WI38 (cell line): Measurements from ENCODE around the gene PPFIBP1.
A peak's percentile ranks its signal among the peaks of the same experiment; 100 is the strongest.
"Not testable (repeated sequence)": the region's sequence is repeated elsewhere in the genome, so short reads cannot be mapped to it uniquely, and the experiment has no call there.

Experiments used
- H3K4me3 ChIP-seq: 2 replicates; pipeline ENCODE4 v1.5.1; 2011; ENCODE audit warnings: low read depth, mild to moderate bottlenecking, control low read depth, low read length
- CTCF ChIP-seq: IDR thresholded peaks from 2 replicates; pipeline ENCODE4 v1.5.1; 2012; ENCODE audit warnings: low read depth, mild to moderate bottlenecking, control low read depth, low read length

The PPFIBP1 gene

DNA sequence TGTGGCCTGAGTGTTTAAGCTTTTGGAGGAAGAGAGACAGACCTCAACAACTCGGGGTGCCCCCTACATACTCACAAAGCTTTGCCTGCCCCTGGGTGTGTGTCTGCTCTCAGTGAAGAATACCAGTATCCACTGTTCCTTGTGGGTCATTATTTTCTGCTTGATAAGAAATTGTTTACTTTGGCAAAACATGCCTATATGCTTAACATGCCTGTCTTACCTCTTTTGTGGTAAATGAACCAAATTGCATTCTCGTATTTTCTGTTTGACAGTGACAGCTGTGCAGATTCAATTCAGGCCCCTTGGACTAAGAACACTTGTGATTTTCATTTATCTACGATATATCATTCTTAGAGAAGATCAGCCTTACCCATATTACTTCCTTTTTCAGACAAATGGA lies 121.7 kb downstream of the PPFIBP1 start:
- no peak for TF ChIP-seq CTCF
- no peak overlapping the region for H3K4me3 ChIP-seq

DNA sequence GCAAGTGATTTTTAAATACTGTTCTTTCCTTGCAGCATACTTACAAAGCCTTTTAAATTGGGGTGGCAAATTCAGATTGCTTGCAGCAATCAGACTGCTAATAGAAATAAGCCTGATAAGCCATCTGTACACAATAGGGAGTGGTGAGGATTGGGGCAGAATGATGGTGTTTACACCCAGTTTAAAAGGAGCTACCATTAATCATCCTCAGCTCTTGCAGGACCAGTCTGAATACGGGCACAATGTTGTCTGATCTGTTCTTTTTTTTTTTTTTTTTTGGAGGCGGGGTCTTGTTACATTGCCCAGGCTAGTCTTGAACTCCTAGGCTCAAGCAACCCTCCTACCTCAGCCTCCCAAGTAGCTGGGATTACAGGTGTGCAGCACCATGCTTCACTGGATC lies 122.1 kb downstream of the PPFIBP1 start:
- no peak overlapping the region for H3K4me3 ChIP-seq
- no peak for TF ChIP-seq CTCF

DNA sequence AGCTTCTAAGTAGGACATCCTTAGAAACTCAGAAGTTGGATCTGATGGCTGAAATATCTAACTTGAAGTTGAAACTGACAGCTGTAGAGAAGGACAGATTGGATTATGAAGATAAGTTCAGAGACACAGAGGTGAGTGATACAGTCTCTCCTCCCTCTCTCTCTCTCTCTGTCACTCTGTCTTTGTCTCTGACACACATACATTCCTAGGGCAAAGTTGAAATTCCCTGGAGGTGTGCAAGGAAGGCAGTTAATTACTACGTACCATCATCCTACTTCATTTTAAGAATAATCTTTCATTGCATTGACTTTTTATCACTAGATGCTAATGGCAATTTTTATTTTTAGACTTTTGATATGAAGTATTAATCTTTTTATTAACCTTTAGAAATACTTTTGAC lies 126.0 kb downstream of the PPFIBP1 start:
- no peak for TF ChIP-seq CTCF
- no peak overlapping the region for H3K4me3 ChIP-seq

DNA sequence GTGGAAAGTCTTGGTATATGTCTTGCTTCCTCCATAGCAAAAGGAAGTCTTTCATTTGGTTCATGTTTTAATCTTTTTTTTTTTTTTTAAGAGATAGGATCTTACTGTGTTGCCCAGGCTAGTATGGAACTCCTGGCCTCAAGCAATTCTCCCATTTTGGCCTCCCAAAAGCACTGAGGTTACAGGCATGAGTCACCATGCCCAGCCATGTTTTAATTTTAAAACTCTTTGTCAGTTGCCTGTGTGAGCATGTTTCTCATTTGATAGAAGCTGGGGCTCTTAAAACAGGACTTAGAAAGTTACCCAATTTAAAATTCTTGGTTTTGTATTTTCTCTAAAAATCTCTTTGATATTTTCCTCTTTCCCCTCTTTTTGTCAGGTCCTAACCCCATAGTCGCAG lies 127.2 kb downstream of the PPFIBP1 start:
- no peak for TF ChIP-seq CTCF
- H3K4me3 ChIP-seq, result no peak overlapping the region

DNA sequence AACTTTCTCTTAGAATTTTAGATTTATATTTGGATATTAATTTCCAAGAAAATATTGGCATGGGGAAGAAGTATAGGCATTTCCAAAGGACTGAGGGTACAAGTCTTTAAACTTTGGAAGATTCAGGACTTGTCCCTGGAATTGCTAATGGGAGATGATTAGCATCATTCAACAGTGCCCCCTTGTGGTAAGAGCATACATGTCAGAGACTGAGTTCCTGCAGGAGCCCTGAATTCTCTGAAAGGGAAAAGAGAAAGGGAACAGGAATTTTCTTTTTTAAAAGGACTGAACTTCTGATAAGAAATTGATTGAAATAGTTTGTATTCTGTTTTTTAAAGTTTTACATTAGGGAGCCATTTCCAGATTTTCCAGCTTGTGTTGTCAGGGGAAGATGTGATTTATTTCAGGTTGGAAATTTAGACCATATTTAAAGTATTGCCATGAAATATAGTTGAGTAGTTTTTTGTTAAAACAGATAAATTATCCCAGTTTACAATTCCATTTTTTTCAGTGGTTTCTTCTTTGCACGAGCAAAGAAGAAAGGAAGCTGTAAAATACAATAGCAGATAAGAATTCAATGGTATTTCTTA lies 128.3 kb downstream of the PPFIBP1 start:
- TF ChIP-seq CTCF, result peak; percentile 58

GRCh38 chr12:27653661-27654060 lies 129.7 kb downstream of the PPFIBP1 start:
- H3K4me3 ChIP-seq, result no peak overlapping the region
- no peak for TF ChIP-seq CTCF

More for the DNA sequence above, 128.3 kb downstream of the PPFIBP1 start:
- H3K4me3 ChIP-seq, result no peak overlapping the region

- not testable (repeated sequence) for H3K4me3 ChIP-seq
Observed at GRCh38 chr12:27655476-27655875, 131.5 kb downstream of the PPFIBP1 start.

- no peak for TF ChIP-seq CTCF
- H3K4me3 ChIP-seq, result no peak overlapping the region
Observed at GRCh38 chr12:27657296-27657695, 133.3 kb downstream of the PPFIBP1 start.
